Stimulated activated CD4-positive, alpha-beta T cell treated with anti-CD3 and anti-CD28 coated beads, Interleukin-12 subunit alpha, Interleukin-12 subunit beta, amount 100 ng/mL, for 4 hours (primary cell): ENCODE measurements around the gene BET1L.
"Not testable (repeated sequence)": the region's sequence is repeated elsewhere in the genome, so short reads cannot be mapped to it uniquely, and the experiment has no call there.

Experiments
- DNase-seq: peaks from one replicate; pipeline ENCODE4 v3.0.0-alpha.2; 2020

BET1L gene

DNA sequence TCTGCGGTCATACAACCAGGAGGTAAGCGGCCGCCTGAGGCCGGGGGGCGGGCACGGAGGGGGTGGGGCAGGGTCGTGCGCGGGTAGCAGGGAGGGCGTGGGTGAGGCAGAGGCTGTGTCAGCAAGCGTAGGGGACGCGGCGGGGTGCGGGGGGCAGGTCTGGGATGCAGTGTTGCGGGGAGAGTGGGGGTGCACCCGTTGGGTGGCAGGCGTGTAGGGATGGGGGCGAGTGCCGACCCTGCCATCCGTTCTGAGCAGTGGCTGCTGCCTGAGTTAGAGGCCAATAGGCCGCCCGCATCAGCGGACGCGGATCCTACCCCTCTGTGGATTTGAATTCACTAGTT lies 1.7 kb upstream of the BET1L start:
- DNase-seq, result no peak

DNA sequence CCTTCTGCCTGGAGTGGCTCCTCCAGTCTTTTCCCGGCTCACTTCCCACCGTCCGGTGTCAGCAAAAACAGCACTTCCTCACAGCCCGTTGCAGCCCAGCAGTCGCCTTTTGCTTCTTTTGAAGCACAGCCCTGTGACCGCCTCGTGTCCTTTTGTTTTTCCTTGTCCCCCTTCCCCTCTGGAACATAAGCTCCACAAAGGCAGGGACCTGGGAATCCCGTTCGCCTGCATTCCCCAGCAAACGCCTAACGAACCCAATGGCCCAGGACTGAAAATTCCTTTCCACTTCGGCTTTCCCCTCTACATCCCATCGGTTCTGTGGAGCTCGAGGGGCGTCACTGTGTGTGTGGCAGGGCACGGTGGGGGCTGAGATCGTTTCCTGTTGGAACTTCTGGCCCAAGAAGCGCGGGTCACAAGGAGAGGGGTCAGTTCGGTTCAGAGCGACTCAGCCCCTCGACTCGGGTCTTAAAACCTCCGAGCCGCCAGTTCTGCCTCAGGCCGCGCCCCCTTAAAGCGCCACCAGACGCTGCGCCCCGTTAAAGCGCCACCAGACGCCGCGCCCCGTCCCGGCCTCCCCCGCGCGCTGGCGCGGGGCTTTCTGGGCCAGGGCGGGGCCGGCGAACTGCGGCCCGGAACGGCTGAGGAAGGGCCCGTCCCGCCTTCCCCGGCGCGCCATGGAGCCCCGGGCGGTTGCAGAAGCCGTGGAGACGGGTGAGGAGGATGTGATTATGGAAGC lies 1.1 kb upstream of the BET1L start:
- peak; percentile 78 for DNase-seq

DNA sequence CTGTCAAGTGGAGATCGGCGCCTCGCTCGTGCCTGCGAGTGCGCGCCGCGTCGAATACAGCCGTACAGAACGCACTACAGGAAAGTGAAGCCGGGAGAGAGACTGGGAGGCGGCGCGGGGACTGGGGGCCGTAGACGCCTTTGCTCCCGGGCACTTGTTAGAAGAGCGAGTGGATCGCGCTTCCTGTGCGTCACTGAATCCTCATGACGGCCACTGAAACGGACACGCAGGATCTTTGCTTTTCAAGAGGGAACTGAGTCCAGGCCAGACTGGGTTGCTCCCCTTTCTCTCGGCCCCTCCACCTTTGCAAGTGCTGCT lies 623 bp upstream of the BET1L start:
- DNase-seq, result no peak

DNA sequence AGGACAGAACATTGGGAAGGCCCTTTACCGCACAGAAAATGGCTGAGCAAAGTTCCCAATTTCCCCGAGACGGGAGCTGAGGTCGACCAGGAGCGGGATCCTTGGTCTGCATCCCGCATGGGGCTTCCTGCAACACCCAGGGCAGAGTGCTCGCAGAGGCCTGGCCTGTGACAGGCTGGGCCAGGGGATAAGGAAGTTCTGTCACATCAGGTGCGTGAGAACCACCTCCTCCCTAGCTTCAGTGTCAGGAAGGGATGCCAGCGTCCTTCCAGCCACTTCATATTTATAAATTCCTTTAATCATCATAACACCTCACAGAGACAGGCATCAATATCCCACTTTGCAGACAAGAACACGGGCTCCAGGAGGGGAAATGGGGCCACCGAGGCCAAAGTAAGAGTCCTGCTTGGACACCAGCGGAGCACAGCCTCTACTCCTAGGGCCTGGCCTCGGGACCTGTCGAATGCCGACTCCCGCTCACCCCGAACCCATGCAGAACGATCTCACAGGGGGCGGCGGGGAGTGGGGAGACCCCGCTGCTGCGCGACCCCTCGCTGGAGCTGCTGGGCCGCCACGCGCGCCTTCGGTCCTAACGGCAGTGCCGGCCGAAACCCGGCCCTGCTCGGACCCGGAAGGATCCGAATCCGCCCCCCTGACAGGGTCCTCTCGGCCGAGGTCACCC lies 532 bp downstream of the BET1L start:
- DNase-seq, result no peak

DNA sequence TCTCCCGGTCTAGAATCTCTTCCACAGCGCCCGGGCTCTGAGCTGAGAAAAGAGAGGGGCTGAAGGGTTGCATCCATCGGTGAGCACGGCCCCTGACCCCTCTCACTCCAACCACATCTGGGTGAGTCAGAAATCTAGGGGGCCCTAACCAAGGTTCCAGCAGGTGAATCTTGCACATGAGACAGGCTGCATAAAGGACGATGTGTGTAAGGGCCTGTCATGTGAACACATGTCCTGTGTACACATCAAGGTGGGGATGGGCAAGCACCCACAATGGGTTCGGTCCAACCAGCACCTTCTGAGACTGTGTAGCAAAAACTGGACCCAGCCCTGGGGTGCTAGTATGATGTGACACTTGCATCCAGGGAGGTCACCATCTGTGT lies 1.2 kb downstream of the BET1L start:
- DNase-seq, result no peak

DNA sequence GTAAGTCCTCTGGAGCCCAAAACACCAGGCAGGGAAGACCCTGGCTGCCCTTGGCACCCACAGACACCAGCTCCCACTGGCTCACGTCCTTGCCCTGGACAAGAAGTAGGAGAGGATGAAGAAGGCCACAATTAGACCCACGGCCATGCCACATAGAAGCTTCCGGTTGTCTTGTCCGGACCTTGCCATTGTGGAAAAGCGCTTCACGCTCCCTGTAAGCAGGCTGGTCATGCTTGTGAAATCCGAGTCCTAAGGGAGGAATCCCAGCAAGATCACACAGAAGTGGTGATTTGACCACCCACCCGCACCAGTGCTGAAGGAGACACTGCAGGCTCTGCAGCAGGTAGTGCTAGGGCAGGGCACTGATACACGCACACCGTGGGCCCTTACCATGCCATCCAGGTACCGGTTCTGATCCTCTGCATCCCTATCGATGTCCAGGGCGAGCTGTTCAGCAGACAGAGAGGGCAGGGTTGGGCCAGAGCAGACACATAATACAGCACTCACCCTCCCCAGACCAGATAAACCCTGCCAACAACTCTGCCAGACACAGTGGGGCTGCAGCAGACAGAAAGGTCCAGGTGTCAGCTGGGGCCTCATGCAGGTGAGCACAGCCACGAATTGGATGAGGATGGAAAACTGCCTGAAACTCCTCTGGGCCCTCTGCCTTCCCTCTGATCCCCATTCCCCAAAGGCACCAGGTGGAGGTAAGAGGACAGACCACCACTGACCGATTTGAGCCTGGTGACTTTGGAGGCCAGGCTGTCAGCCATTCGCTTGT lies 1.8 kb downstream of the BET1L start:
- no peak for DNase-seq

DNA sequence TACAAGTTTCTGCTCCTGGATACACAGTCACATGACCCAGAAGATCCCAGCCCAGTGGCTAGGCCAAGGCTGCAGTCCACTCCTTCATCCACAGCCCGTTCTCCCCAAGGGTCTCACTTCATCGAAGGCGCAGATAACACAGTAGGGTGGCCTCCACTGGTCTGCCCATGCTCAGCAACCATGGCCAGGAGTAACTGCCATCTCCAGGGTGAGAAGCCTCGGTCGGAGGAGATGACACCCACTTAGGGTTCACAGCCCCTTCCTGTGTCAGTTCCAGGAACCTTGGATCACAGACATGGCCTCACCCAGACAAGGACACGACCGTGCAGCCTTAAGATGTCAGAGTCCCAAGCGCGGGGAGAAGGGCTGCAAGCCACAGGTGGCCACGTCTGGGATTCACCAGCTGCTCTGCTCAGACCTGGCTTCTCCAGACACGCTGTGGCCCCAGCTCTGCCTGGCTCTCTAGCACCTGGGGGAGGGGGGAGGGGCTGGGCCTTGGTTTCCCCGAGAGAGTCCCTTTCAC lies 2.6 kb downstream of the BET1L start:
- no peak for DNase-seq

DNA sequence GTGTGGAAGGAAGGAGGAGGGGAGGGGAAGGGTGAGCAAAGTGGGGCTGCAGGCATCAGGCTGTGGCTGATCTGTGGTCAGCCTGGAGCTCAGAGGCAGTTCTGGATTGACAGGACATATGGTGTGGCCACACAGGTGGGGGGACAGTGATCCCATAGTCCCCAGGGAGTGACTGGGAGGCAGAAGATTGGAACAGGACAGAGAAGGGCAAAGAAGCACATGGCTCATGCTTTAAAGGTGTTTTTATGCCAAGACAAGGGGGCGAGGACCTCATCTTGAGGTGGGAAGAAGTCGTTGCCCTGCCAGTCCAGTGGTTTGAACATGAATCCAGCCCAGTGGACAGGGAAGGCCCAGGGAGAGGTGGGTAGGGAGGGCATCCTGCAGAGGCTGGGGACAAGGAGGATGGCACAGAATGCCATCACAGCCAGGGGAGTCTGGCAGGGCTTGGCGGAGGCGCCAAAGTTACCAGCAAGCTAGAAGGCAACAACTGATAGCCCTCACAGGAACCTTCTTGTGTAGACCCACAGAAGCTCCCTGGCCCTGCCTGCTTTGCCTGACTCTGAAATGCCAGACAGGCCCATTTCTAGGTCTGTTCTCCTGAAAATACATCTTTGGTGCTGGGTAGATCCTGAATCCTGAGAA lies 3.1 kb downstream of the BET1L start:
- DNase-seq, result no peak

DNA sequence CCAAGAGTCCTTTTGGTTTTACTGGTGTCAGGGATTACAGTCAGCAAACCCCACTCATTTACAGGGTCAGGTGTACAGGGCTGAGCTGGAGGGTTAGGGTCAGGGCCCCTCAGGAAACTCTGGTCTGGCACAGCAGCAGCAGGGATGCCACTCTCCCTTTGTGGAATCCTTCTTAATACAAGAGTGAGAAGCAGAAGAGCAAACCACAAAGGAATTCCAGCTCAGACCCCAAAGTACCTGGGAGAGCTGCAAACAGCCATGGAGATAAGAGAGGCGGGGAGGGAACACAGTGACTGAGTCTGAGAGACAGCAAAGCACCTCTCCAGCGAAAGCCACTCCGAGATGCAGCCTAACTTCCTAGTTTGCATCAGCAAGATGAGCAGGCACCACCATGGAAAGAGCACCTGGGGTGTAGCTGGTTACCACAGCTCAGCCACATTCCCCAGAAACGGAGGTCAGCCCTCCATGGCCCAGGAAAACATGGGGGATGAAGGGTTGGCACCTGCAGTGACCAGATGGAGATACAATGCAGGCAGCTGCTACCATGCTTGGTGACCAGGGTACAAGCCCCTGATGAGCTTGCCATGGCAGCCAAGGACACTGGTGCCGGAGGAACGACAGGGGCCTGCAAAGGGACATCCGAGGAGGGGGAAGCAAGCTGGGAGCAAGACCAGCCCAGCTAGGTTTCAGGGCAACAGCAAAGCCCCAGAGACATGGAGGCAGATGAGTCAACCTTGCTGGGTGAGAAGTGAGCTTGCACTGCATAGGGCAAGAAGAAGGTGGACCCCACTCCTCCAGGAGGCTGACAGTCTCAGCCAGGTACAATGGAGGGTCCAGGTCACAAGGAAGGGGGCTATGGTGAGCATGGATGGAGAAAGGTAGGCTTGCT lies 3.9 kb downstream of the BET1L start:
- DNase-seq, result no peak

DNA sequence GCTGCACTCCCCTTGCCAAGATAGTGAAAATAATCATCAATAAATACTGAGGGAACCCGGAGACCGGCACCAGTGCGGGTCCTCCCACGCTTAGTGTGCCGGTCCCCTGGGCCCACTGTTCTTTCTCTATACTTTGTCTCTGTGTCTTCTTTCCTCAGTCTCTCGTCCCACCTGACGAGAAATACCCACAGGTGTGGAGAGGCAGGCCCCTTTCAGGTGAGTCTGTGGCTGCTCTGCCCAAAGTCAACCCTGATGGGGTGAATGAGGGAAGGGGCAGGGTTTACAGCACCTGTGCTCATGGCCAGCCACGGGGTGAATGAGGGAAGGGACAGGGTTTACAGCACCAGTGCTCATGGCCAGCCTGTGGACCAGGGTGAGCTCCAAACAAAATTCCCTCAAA lies 4.7 kb downstream of the BET1L start:
- DNase-seq, result no peak

DNA sequence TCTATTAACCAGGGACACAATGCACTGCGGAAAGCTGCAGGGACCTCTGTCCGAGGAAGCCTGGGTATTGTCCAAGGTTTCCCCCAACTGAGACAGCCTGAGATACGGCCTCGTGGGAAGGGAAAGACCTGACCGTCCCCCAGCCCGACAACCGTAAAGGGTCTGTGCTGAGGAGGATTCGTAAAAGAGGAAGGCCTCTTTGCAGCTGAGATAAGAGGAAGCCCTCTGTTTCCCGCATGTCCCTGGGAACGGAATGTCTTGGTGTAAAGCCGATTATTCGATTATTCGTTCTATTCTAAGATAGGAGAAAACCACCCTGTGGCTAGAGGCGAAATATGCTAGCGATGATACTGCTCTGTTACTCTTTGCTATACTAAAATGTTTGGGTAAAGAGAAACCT lies 5.2 kb downstream of the BET1L start:
- no peak for DNase-seq

DNA sequence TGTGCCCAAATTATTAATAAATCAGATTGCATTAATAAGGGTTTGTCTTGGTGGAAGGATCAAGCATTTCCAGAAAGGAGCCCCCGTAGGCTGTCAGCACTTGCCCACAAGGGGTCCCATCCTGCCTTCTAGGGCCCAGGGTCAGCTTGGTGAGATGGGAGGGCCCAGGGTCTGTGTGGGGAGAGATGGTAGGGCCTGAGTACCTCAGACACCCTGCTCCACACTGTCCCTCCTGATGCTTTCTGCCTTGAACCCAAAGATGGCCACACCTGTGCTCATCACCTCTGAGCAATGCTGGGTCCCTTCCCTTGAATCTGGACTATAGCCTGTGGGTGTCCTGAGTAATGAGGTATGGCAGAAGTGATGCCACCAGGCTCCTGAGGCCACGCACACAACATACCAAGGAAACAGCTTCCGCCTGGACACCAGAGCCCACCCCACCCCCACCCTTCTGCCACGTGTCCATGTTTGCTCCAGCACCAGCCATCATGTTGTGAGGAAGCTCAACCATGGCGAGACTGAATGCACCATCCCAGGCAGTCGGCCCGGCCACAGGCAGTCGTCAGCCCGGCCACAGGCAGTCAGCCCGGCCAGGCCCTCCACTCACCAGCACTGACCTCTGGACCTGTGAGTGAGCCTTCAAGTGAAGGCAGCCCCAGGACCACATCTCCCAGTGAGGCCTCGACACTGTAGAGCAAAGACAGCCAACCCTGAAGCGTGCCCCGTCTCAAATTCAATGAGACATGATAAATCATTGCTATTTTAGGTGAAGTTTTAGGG lies 6.8 kb downstream of the BET1L start:
- DNase-seq, result no peak

DNA sequence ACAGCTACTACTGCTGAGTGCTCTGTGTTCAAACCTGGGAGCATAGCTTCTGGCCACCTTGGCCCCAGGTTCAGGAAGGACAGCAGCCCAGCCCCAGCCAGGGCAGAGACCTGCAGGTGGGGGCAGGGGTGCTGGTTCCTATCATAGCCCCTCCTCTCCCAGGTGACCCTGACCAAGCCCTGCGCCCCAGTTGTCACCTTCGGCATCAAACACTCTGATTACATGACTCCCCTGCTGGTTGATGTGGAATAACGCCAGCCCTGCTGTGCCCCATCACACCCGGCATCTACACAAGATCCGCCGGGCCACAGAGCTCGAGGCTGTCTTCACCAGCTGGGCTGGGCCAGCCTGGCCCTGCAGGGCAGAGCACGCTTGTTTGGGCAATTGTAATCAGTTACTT lies 7.4 kb downstream of the BET1L start:
- no peak for DNase-seq

DNA sequence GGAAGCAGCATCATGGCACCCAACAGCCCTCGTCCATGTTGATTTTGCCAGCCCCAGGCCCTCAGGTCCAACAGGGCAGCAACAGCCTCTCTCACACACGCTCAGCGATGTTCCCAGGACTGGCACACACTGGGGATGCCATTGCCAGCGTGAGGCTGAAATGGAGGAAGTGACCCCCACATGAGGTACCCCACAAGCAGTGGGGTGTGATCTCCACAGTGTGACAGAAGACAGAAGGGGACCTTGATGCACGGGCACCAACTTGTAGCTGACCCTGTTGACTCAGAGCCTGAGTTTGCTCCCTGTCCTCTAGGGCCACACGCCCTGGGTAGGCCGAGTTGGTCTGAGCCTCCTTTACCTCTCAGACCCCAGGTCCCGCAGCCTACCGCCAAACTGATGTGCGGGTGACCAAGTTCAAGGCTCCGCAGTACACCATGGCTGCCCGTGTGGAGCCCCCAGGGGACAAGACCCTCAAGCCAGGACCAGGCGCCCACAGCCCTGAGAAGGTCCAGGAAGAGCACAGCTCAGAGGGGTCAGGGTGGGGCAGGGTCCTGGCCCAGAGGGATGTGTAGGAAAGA lies 8.1 kb downstream of the BET1L start:
- DNase-seq, result no peak

DNA sequence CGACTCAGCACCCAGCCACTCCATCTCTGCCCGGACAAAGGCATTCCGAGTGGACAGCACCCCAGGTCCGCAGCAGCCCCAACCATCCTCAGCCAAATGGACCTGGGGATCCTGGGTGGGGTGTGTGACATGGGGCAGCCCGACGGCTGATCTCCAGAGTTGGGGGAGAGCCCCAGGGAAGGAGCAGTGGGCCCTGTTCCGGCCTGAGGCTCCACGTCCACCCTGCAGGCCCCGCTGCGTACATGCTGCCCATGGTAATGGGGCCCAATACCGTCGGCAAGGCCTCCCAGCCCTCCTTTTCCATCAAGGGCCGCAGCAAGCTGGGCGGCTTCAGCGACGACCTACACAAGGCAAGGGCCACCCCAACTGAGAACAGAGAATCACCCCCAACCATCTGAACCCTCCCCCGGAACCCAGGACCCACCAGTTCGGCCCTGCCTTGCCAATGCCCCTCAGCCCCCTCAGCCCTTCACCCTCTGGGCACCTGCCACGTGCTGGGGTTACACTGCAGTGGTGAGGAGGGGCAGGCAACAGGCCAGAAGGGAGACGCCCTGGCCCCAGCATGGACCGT lies 8.9 kb downstream of the BET1L start:
- no peak for DNase-seq

DNA sequence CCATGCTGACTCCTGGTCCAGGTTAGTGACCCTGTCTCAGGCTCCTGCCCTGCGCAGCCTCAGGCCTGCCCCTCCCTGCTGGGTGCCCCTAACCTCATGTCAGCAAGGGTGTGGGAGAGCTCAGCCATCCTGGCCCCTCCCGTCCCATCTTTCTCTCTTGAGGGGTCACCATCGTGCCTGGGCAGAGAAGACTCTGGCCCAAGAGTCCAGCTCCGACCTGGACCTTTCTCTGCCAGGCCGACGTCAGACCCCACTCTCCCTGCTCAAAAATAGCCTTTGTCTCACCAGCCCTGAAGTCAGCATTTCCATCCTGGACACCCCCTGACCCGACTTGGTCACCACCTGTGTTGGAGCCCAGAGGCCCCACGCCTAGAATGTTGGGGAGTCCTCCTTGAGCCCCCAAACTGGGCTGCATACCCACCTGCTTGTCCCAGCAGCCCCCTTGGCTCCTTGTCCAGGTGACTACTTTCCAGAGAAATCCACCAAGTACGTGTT lies 9.4 kb downstream of the BET1L start:
- DNase-seq, result no peak

DNA sequence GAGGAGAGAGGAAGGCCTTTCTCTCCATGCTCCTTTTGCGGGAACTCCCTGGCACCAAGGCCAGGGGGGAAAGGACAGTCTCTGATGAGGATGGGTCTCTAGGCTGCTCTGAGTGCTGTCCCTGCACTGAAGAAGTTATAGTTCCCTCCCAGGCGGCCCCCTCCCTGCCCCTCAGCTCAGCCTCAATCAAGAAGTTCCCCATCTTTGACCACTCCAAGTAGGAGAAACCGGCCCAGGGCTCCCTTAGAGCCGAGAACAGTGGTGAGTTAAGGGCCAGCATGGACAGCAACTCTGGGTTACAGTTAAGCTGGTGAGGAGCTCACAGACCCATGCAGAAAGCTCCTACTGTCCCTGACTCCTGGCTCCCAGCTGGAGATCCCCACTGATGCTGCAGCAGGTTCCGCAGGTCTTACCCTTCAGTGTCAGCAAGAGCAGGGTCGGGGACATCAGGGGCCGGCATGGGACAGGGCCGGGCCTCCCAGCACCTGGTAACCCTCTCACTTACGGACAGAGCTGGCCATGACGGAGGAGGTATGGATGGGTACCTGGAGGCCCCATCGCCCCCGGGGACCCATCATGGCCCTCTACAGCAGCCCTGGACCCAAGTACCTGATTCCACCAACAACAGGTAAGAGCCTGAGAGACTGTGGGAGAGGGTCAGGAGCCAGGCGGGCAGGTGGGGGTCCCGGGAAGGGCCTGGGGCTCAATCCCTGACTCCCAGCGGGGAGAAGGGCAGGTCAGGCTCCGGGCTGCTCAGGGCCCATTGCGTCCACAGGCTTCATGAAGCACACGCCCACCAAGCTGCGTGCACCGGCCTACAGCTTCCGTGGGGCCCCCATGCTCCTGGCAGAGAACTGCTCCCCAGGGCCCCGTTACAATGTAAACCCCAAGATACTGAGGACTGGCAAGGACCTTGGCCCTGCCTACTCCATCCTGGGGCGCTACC lies 10.1 kb downstream of the BET1L start:
- DNase-seq, result no peak

DNA sequence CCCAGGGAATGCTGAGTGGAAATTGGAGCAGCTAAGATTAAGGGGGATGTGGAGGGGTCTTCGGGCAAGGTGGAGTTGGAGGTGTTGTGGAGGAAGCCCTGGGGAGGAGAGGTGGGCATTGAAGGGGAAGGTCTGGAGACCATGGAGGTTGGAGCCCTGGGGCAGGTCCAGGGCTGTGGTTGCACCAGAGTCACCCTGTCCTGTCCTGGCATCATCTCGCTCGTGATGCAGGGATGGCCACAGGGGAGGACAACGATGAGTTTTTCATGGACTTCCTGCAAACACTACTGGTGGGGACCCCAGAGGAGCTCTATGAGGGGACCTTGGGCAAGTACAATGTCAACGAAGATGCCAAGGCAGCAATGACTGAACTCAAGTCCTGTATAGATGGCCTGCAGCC lies 13.7 kb downstream of the BET1L start:
- DNase-seq, result not testable (repeated sequence)

DNA sequence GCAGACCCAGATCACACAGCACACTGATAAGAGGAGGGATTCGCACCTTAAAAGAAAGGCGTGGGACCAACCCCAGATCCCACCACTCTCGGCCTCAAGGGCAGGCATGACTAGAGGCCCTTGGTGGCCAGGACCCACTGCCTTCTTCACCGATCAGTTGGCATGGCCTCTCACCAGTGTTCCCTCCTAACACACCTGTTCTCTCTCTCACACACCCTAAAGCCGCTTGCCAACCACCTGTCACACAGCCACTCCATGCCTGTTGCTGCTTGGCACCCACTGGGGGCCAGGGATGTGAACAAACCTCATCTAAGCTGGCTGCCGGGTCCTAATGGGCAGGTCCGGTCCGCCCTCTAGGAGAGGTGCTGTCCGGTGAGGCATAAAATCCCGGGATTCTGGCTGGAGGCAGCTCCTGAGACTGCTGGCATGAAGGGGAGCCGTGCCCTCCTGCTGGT lies 14.5 kb downstream of the BET1L start, which contains the start of gene SCGB1C1:
SCGB1C1 (plus strand) TSS at position 405 of the 455 bp plus-strand sequence; CDS start at position 427, 22 bp downstream.
- not testable (repeated sequence) for DNase-seq
